Heart left ventricle (tissue), 13 donors: ENCODE results near the gene TAP1.

Source experiments
- POLR2A ChIP-seq, 2 donors: fragments of 450-650 bp; IDR thresholded peaks; one replicate each; pipeline ENCODE4 v1.6.1; 2017; ENCODE audit warnings: antibody characterized with exemption in 2 of 2, mild to moderate bottlenecking in 2 of 2, moderate library complexity in 2 of 2
- TF ChIP-seq, protein P1 (sequence below), 12 donors: fragments of 200-600 bp; sonication (generic) in 4 of 12; IDR thresholded peaks; one replicate each; pipeline versions ENCODE4 v1.5.0 to v1.8.0; 2018 to 2022; ENCODE audit warnings: antibody characterized with exemption in 12 of 12, mild to moderate bottlenecking in 5 of 12
- donor health status: ischemic (EF 13 %, LVEDD 7.1; RV severe dilation, severe dysfunction).
- donor health status: DM: no; HTN: yes; CAD: no.
- donor health status: DM: no; HTN: no; CAD: no.
- donor health status: ischemic (EF 25% LVEDD 6.9; RV normal size, moderate dysfunction).
- donor health status: ischemic (EF 25% LVEDD 5.7; RV mildly dilated, moderate dysfunction).
- donor health status: ischemic (EF 35%, LVEDD 5.7; RV mildly dilated, moderate dysfunction).
- donor health status: nonischemic (EF 11% LVEDD 7.7; RV severe dilation, severe dysfunction).
- donor health status: DM: yes; HTN: yes; CAD: no.
- donor health status: PGD.
- donor health status: ischemic (EF 29% LVEDD 5.4; RV normal size, mild dysfunction).
- donor health status: nonischemic (EF 23%, LVEDD 6.1; RV moderate dilation, normal function).

- TF ChIP-seq, protein P1, sequence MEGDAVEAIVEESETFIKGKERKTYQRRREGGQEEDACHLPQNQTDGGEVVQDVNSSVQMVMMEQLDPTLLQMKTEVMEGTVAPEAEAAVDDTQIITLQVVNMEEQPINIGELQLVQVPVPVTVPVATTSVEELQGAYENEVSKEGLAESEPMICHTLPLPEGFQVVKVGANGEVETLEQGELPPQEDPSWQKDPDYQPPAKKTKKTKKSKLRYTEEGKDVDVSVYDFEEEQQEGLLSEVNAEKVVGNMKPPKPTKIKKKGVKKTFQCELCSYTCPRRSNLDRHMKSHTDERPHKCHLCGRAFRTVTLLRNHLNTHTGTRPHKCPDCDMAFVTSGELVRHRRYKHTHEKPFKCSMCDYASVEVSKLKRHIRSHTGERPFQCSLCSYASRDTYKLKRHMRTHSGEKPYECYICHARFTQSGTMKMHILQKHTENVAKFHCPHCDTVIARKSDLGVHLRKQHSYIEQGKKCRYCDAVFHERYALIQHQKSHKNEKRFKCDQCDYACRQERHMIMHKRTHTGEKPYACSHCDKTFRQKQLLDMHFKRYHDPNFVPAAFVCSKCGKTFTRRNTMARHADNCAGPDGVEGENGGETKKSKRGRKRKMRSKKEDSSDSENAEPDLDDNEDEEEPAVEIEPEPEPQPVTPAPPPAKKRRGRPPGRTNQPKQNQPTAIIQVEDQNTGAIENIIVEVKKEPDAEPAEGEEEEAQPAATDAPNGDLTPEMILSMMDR (IDR thresholded peaks at IDR 0.05), result no peak
- no peak for TF ChIP-seq POLR2A (IDR thresholded peaks at IDR 0.05)
These were observed 19.8 kb downstream of the TAP1 start for GRCh38 chr6:32833664-32834063.
